H9 (cell line): ENCODE data around the gene TBC1D2. TPM values are rescaled to one million over a fixed set of nuclear protein-coding genes. Genes with fewer than 3 reads are reported as not detected.

ENCODE experiments used
- DNase-seq: peaks from one replicate; pipeline ENCODE4 v3.0.0-alpha.2; 2017
- H2AFZ ChIP-seq: one replicate; pipeline ENCODE4 v1.6.1; 2013; ENCODE audit warnings: mild to moderate bottlenecking, low read length, control low read depth, moderate library complexity
- H2AK5ac ChIP-seq: 2 replicates; pipeline ENCODE4 v1.6.1; 2013; ENCODE audit warnings: low read length, control low read depth, mixed read lengths; ENCODE audit not compliant: insufficient read length
- H2BK120ac ChIP-seq: one replicate; pipeline ENCODE4 v1.6.1; 2013; ENCODE audit warnings: low read depth, mild to moderate bottlenecking, low read length, control low read depth, inconsistent platforms; ENCODE audit not compliant: poor library complexity, severe bottlenecking
- H2BK12ac ChIP-seq: 2 replicates; pipeline ENCODE4 v1.6.1; 2013; ENCODE audit warnings: low read length, control low read depth, mixed read lengths, low read depth; ENCODE audit not compliant: insufficient read length
- H2BK15ac ChIP-seq: 2 replicates; pipeline ENCODE4 v1.6.1; 2013; ENCODE audit warnings: low read depth, low read length, control low read depth
- H2BK20ac ChIP-seq: one replicate; pipeline ENCODE4 v1.6.1; 2013; ENCODE audit warnings: low read depth, mild to moderate bottlenecking, low read length, control low read depth, inconsistent platforms; ENCODE audit not compliant: poor library complexity, severe bottlenecking
- H2BK5ac ChIP-seq: 2 replicates; pipeline ENCODE4 v1.6.1; 2013; ENCODE audit warnings: low read length, control low read depth, mixed read lengths; ENCODE audit not compliant: insufficient read length
- H3K14ac ChIP-seq: 2 replicates; pipeline ENCODE4 v1.6.1; 2013; ENCODE audit warnings: low read length, control low read depth; ENCODE audit not compliant: insufficient read depth
- H3K18ac ChIP-seq: 2 replicates; pipeline ENCODE4 v1.6.1; 2013; ENCODE audit warnings: low read depth, mild to moderate bottlenecking, mixed read lengths, low read length, control low read depth; ENCODE audit not compliant: insufficient read length
- H3K23ac ChIP-seq: 2 replicates; pipeline ENCODE4 v1.6.1; 2013; ENCODE audit warnings: low read length, control low read depth, mixed read lengths, low read depth; ENCODE audit not compliant: insufficient read length
- H3K23me2 ChIP-seq: 2 replicates; pipeline ENCODE4 v1.6.1; 2013; ENCODE audit warnings: low read depth, mild to moderate bottlenecking, mixed read lengths, low read length, control low read depth; ENCODE audit not compliant: insufficient read length, poor library complexity, severe bottlenecking
- H3K27ac ChIP-seq: 2 replicates; pipeline ENCODE4 v1.5.1; 2013; ENCODE audit warnings: low read length, control low read depth, mixed read lengths, low read depth; ENCODE audit not compliant: insufficient read length
- H3K27me3 ChIP-seq: 2 replicates; pipeline ENCODE4 v1.6.1; 2013; ENCODE audit warnings: low read length, control low read depth, inconsistent platforms; ENCODE audit not compliant: insufficient read depth
- H3K4ac ChIP-seq: 2 replicates; pipeline ENCODE4 v1.6.1; 2013; ENCODE audit warnings: low read depth, mild to moderate bottlenecking, control low read depth, inconsistent platforms, low read length, moderate library complexity
- H3K4me1 ChIP-seq: 2 replicates; pipeline ENCODE4 v1.6.1; 2013; ENCODE audit warnings: low read length, control low read depth, inconsistent platforms; ENCODE audit not compliant: insufficient read depth
- H3K4me2 ChIP-seq: 2 replicates; pipeline ENCODE4 v1.6.1; 2013; ENCODE audit warnings: low read length, control low read depth, mixed read lengths; ENCODE audit not compliant: insufficient read length, insufficient read depth
- H3K56ac ChIP-seq: 2 replicates; pipeline ENCODE4 v1.6.1; 2013; ENCODE audit warnings: low read depth, mild to moderate bottlenecking, mixed read lengths, low read length, control low read depth; ENCODE audit not compliant: insufficient read length
- H3K79me1 ChIP-seq: 2 replicates; pipeline ENCODE4 v1.6.1; 2013; ENCODE audit warnings: low read depth, mild to moderate bottlenecking, moderate library complexity, low read length, control low read depth, inconsistent platforms; ENCODE audit not compliant: insufficient read depth, poor library complexity, severe bottlenecking
- H3K79me2 ChIP-seq: 2 replicates; pipeline ENCODE4 v1.6.1; 2013; ENCODE audit warnings: low read length, control low read depth, inconsistent platforms; ENCODE audit not compliant: insufficient read depth
- H3K9ac ChIP-seq: 2 replicates; pipeline ENCODE4 v1.6.1; 2013; ENCODE audit warnings: low read length, control low read depth, mixed read lengths; ENCODE audit not compliant: insufficient read length; ENCODE audit errors: extremely low read depth
- H3K9me3 ChIP-seq: one replicate; pipeline ENCODE4 v1.6.1; 2013; ENCODE audit warnings: low read depth, low read length, inconsistent platforms; ENCODE audit not compliant: control insufficient read depth
- H3T11ph ChIP-seq: one replicate; pipeline ENCODE4 v1.6.1; 2013; ENCODE audit warnings: mild to moderate bottlenecking, low read length, control low read depth, inconsistent platforms
- H4K20me1 ChIP-seq: one replicate; pipeline ENCODE4 v1.6.1; 2013; ENCODE audit not compliant: control insufficient read depth, insufficient read length, insufficient read depth
- H4K5ac ChIP-seq: 2 replicates; pipeline ENCODE4 v1.6.1; 2013; ENCODE audit warnings: low read depth, mild to moderate bottlenecking, mixed read lengths, low read length, control low read depth; ENCODE audit not compliant: insufficient read length
- H4K8ac ChIP-seq: replicated peaks from 2 replicates; pipeline ENCODE4 v1.6.1; 2013; ENCODE audit warnings: low read length, control low read depth, mixed read lengths, low read depth; ENCODE audit not compliant: insufficient read length
- H4K91ac ChIP-seq: 2 replicates; pipeline ENCODE4 v1.6.1; 2013; ENCODE audit warnings: low read depth, mild to moderate bottlenecking, moderate library complexity, mixed read lengths, low read length, control low read depth; ENCODE audit not compliant: insufficient read length
- H3K27ac Mint-ChIP-seq, 3 experiments: 2 replicates in 2 of 3; 3 replicates in 1 of 3; pipeline ENCODE4 v1.8.0; 2020 to 2021; ENCODE audit warnings: mixed read lengths in 3 of 3, mild to moderate bottlenecking in 1 of 3, moderate library complexity in 1 of 3
- H3K27me3 Mint-ChIP-seq: 2 replicates; pipeline ENCODE4 v1.8.0; 2021; ENCODE audit warnings: low read depth, mild to moderate bottlenecking, moderate library complexity, mixed read lengths
- H3K36me3 Mint-ChIP-seq, 3 experiments: 2 replicates in 2 of 3; 3 replicates in 1 of 3; pipeline ENCODE4 v1.8.0; 2020 to 2021; ENCODE audit warnings: low read depth in 3 of 3, mixed read lengths in 3 of 3; ENCODE audit not compliant: insufficient read depth in 1 of 3
- H3K4me1 Mint-ChIP-seq, 2 experiments: 2 replicates each; pipeline ENCODE4 v1.8.0; 2020; ENCODE audit warnings: mixed read lengths in 2 of 2
- H3K4me3 Mint-ChIP-seq, 2 experiments: 2 replicates in 1 of 2; 3 replicates in 1 of 2; pipeline ENCODE4 v1.8.0; 2020 to 2021; ENCODE audit warnings: mild to moderate bottlenecking in 2 of 2, mixed read lengths in 2 of 2, moderate library complexity in 1 of 2
- H3K9me3 Mint-ChIP-seq, 2 experiments: 2 replicates in 1 of 2; 3 replicates in 1 of 2; pipeline ENCODE4 v1.8.0; 2020; ENCODE audit warnings: mild to moderate bottlenecking in 2 of 2, mixed read lengths in 2 of 2, moderate library complexity in 1 of 2
- WGBS: extraction: QIAGEN DNeasy Blood & Tissue Kit; methylation state at CpG from one replicate; pipeline ENCODE4 v1.1.7; 2013; ENCODE audit warnings: missing lambda C conversion rate, low lambda C conversion rate, mixed read lengths; ENCODE audit not compliant: insufficient read length; ENCODE audit errors: extremely low coverage; 5-methylcytosine and 5-hydroxymethylcytosine counted together
- total RNA-seq: library from RNA; stranded (reverse); gene quantifications from 2 replicates; pipeline ENCODE4 v1.2.1, GENCODE V29; 2021
- TF ChIP-seq, protein P1 (sequence below): fragments of 200-600 bp; sonication (generic); conservative IDR thresholded peaks from 3 replicates; pipeline ENCODE4 v1.8.0; 2021; ENCODE audit warnings: antibody characterized with exemption, mild to moderate bottlenecking

The TBC1D2 gene
- total RNA-seq, 1 experiment from 2014 or later: 2.9 TPM

DNA sequence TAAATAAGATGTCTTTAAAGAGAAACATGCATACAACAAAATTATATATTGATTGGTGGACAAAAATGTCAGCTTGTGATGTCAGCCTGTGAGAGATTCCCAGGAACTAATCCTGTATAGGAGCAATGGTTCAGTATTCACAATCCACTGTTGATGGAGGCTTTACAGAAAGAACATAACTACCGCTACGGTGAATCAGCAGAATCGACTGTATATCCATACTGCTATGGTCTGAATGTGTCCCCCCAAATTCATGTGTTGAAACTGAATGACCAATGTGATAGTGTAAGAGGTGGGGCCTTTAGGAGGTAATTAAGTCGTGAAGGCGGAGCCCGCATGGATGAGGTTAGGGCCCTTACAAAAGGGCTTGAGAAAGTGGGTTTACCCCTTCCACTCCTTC is 40.4 kb upstream of the TBC1D2 start:
- Histone ChIP-seq H3K4ac (no peak overlapping the region), H3K79me2 (no peaks in the 10 kb centered on the region), H3K4me2 (no peak overlapping the region), H3K23ac (no peak overlapping the region), H2BK5ac (no peak overlapping the region), H3K79me1 (no peaks in the 10 kb centered on the region), H3K18ac (no peak overlapping the region), H2AFZ (no peak overlapping the region), H4K91ac (no peak overlapping the region), H2AK5ac (no peak overlapping the region), H3K9me3 (no peaks in the 10 kb centered on the region), H3K23me2 (no peaks in the 10 kb centered on the region), H2BK120ac (no peak overlapping the region), H3K27ac (no peak overlapping the region), H3K56ac (no peak overlapping the region), H4K20me1 (no peaks in the 10 kb centered on the region), H2BK15ac (no peak overlapping the region), H3K9ac (no peak overlapping the region), H2BK12ac (no peak overlapping the region), H4K8ac (no peak overlapping the region), H3K27me3 (no peaks in the 10 kb centered on the region), H3K4me1 (no peaks in the 10 kb centered on the region), H3K14ac (no peak overlapping the region), H3T11ph (no peak overlapping the region), H2BK20ac (no peak overlapping the region), H4K5ac (no peak overlapping the region)
- Mint-ChIP-seq H3K4me3 (no peak overlapping the region), H3K4me1 (peaks cover 6 to 8% of the 10 kb centered on the region in 2 experiments), H3K36me3 (no peaks in the 10 kb centered on the region), H3K9me3 (no peaks in the 10 kb centered on the region), H3K27ac (peak overlapping the region in 1 of 3 experiments; percentile 83; a peak in 1 of 7 replicates), H3K27me3 (peaks cover 2% of the 10 kb centered on the region)
- DNase-seq: no peak
- no CpG with 5 or more reads among the region's 6 CpGs for WGBS
- TF ChIP-seq, protein P1, sequence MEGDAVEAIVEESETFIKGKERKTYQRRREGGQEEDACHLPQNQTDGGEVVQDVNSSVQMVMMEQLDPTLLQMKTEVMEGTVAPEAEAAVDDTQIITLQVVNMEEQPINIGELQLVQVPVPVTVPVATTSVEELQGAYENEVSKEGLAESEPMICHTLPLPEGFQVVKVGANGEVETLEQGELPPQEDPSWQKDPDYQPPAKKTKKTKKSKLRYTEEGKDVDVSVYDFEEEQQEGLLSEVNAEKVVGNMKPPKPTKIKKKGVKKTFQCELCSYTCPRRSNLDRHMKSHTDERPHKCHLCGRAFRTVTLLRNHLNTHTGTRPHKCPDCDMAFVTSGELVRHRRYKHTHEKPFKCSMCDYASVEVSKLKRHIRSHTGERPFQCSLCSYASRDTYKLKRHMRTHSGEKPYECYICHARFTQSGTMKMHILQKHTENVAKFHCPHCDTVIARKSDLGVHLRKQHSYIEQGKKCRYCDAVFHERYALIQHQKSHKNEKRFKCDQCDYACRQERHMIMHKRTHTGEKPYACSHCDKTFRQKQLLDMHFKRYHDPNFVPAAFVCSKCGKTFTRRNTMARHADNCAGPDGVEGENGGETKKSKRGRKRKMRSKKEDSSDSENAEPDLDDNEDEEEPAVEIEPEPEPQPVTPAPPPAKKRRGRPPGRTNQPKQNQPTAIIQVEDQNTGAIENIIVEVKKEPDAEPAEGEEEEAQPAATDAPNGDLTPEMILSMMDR: no peak
